ENCODE data around the gene GNE. TPM values are rescaled to one million over a fixed set of nuclear protein-coding genes. Genes with fewer than 3 reads are reported as not detected.
A peak's percentile ranks its signal among the peaks of the same experiment; 100 is the strongest.

Gene GNE
- total and polyA plus RNA-seq, 9 of the 15 experiments (the other 6 are each of a cell fraction or from before 2014, with no cell fraction given) = 5.1 to 18.6 (median 12.0) TPM

DNA sequence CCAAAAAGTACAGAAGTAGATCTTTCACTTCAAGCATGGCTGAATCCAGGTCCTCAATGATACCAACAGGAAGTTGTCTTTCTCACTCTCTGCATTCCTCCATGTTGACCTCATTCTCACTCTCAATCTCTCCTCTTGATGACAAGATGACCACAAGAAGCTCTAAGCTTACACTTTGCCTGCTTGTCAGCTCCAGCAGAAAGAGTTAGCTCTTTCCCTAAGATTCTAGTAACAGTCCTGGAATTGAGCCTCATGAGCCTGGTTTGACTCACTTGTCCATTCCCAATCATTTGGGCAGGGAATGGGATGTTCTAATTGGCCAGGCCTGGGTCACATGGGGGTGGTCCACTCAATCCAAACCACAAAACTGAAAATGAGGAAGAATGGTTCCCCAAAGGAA, 70.8 kb downstream of the GNE start:
- Histone ChIP-seq H3K4me3 (no peak overlapping the region), H3K9me1 (ENCODE audit: control insufficient read depth, insufficient read depth, low read length) (no peaks in the 10 kb centered on the region), H2AFZ (ENCODE audit: low read depth, low read length) (0 out of 2 replicates have a peak overlapping the region, but pooled peaks have one; percentile 1), H3K27me3 (ENCODE audit: control insufficient read depth in 2 of 2, insufficient read depth in 2 of 2, low read length in 2 of 2) (no peaks in the 10 kb centered on the region), H3K9ac (ENCODE audit: insufficient read depth in 1 of 2, low read depth in 2 of 2, low read length in 2 of 2) (no peak overlapping the region), H3K9me3 (replicated peaks; ENCODE audit: control insufficient read depth, insufficient read depth, low read depth, low read length) (no peaks in the 10 kb centered on the region), H3K36me3 (ENCODE audit: control insufficient read depth, insufficient read depth, low read length) (no peaks in the 10 kb centered on the region; the same call in 2 of the 3 replicates), H3K79me2 (ENCODE audit: control insufficient read depth, insufficient read depth, low read length) (peaks cover 18% of the 10 kb centered on the region), H3K4me2 (ENCODE audit: insufficient read depth, low read length) (no peak overlapping the region), H3K27ac (ENCODE audit: extremely low read depth, low read depth, low read length) (no peak overlapping the region), H3K4me1 (replicated peaks in 1 of 2; ENCODE audit: control insufficient read depth in 2 of 2, insufficient read depth in 2 of 2, low read length in 2 of 2) (peaks cover 3 to 5% of the 10 kb centered on the region in 2 experiments; a peak in 2 of 5 replicates), H4K20me1 (replicated peaks; ENCODE audit: control insufficient read depth, insufficient read depth, low read length) (peaks cover 13% of the 10 kb centered on the region; the same call in 1 of the 2 replicates)
- ATAC-seq = no peak
- in situ Hi-C loops (cut with MboI) = no loop called here
- no peak for FAIRE-seq
- POLR2A ChIA-PET = interaction anchor here (0.6 kb wide), 1 partner anchor 10 kb away, joined by 3 read pairs; no protein-coding TSS in a partner anchor
- intact Hi-C loops (cut with micrococcal nuclease) = no loop called here
- CTCF ChIA-PET (ENCODE audit: low intra/inter-chr PET ratio) = no interaction called here
- BruUV-seq (replicated peaks) = no TSS peak
- DNase-seq (ENCODE audit: extremely low read depth in 1 of 4, low spot score in 3 of 4) = no peak
- TF ChIP-seq ZBED1 (IDR thresholded peaks at IDR 0.05) (no peak), ZNF175 (CRISPR knock-in tag; IDR thresholded peaks at IDR 0.05; ENCODE audit: low read depth) (no peak), ZNF699 (CRISPR knock-in tag; IDR thresholded peaks at IDR 0.05; ENCODE audit: insufficient replicate concordance) (no peak), ZNF253 (CRISPR knock-in tag; conservative IDR thresholded peaks at IDR 0.05) (no peak), CBX5 (IDR thresholded peaks at IDR 0.05; ENCODE audit: borderline replicate concordance, low read depth) (no peak), GABPA (tag; conservative IDR thresholded peaks at IDR 0.05; ENCODE audit: low read depth) (0 out of 2 replicates have a peak, but pooled peaks have one; percentile 29), MEF2D (tag; conservative IDR thresholded peaks at IDR 0.05; ENCODE audit: low read depth) (no peak)
- TF ChIP-seq, protein P1, sequence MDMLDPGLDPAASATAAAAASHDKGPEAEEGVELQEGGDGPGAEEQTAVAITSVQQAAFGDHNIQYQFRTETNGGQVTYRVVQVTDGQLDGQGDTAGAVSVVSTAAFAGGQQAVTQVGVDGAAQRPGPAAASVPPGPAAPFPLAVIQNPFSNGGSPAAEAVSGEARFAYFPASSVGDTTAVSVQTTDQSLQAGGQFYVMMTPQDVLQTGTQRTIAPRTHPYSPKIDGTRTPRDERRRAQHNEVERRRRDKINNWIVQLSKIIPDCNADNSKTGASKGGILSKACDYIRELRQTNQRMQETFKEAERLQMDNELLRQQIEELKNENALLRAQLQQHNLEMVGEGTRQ (CRISPR knock-in tag; IDR thresholded peaks at IDR 0.05) = peak; percentile 60
- TF ChIP-seq, protein P2, sequence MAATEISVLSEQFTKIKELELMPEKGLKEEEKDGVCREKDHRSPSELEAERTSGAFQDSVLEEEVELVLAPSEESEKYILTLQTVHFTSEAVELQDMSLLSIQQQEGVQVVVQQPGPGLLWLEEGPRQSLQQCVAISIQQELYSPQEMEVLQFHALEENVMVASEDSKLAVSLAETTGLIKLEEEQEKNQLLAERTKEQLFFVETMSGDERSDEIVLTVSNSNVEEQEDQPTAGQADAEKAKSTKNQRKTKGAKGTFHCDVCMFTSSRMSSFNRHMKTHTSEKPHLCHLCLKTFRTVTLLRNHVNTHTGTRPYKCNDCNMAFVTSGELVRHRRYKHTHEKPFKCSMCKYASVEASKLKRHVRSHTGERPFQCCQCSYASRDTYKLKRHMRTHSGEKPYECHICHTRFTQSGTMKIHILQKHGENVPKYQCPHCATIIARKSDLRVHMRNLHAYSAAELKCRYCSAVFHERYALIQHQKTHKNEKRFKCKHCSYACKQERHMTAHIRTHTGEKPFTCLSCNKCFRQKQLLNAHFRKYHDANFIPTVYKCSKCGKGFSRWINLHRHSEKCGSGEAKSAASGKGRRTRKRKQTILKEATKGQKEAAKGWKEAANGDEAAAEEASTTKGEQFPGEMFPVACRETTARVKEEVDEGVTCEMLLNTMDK (IDR thresholded peaks at IDR 0.05; ENCODE audit: borderline replicate concordance, insufficient read depth, low read depth, low read length, poor library complexity, severe bottlenecking) = no peak
- TF ChIP-seq, protein P3, sequence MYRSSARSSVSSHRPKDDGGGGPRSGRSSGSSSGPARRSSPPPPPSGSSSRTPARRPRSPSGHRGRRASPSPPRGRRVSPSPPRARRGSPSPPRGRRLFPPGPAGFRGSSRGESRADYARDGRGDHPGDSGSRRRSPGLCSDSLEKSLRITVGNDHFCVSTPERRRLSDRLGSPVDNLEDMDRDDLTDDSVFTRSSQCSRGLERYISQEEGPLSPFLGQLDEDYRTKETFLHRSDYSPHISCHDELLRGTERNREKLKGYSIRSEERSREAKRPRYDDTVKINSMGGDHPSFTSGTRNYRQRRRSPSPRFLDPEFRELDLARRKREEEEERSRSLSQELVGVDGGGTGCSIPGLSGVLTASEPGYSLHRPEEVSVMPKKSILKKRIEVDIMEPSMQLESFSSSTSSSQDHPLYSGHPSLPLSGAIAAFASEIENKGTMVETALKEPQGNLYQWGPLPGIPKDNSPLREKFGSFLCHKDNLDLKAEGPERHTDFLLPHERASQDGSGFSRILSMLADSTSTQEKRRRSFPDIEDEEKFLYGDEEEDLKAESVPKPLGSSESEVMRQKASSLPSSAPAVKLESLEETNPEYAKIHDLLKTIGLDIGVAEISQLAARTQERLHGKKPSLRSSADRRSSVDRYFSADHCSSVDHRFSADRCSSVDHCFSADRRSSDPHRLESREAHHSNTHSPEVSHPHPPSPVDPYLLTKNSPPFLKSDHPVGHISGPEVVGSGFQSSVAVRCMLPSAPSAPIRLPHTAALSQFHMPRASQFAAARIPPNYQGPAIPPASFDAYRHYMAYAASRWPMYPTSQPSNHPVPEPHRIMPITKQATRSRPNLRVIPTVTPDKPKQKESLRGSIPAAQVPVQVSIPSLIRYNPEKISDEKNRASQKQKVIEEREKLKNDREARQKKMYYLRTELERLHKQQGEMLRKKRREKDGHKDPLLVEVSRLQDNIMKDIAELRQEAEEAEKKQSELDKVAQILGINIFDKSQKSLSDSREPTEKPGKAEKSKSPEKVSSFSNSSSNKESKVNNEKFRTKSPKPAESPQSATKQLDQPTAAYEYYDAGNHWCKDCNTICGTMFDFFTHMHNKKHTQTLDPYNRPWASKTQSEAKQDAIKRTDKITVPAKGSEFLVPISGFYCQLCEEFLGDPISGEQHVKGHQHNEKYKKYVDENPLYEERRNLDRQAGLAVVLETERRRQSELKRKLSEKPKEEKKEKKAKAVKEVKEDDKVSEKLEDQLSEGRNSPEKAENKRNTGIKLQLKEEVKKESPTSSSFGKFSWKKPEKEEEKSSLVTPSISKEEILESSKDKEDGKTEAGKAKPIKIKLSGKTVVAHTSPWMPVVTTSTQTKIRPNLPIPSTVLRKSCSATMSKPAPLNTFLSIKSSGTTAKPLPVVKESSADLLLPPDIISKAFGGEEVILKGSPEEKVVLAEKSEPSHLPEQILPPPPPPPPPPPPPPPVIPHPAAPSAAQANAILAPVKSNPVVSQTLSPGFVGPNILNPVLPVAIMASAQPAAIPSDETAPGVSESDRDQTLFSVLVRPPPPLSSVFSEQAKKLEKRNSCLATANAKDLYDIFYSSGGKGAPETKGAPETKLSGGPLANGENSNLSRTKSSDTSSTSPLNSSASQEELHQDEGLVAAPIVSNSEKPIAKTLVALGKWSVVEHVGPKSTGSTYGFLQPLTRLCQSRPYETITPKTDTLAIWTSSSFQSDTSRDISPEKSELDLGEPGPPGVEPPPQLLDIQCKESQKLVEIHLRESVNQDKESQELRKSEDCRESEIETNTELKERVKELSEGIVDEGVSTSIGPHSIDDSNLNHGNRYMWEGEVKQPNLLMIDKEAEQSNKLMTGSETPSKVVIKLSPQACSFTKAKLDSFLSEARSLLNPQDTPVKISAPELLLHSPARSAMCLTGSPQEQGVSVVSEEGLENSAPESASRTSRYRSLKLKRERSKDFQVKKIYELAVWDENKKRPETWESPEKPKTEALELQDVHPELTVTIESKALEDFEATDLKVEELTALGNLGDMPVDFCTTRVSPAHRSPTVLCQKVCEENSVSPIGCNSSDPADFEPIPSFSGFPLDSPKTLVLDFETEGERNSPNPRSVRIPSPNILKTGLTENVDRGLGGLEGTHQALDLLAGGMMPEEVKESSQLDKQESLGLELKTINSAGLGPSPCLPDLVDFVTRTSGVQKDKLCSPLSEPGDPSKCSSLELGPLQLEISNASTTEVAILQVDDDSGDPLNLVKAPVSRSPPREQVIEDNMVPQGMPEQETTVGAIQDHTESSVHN (IDR thresholded peaks at IDR 0.05; ENCODE audit: borderline replicate concordance in 1 of 2, low read depth in 1 of 2) = no peak

Measured in K562 (cell line).